GM12878 (cell line): Measurements from ENCODE around the gene SLC26A11. TPM values are rescaled to one million over a fixed set of nuclear protein-coding genes. Genes with fewer than 3 reads are reported as not detected.

Experiments
- ATAC-seq: fragments of 200-7000 bp; cut with Tn5 transposase; 3 replicates; pipeline ENCODE4 v1.9.1; 2020; ENCODE audit warnings: mild to moderate bottlenecking, moderate library complexity
- BruUV-seq: library from RNA; stranded (reverse); fragments of 400-500 nt; replicated peaks from 2 replicates; lab custom pipeline; 2021; lab: Mats Ljungman, UMichigan
- CTCF ChIA-PET: fragments of 300-600 bp; sonication (Branson Sonifier 250); formaldehyde crosslinking; extraction: SDS; loops from one replicate; lab custom pipeline; 2021; ENCODE audit warnings: inconsistent platforms; lab: Yijun Ruan, JAX
- POLR2A ChIA-PET: fragments of 350-600 bp; formaldehyde crosslinking; extraction: SDS; loops from one replicate; lab custom pipeline; 2021; ENCODE audit warnings: inconsistent platforms; lab: Charles Lee
- RAD21 ChIA-PET: fragments of 300-600 bp; sonication (Branson Sonifier 250); formaldehyde crosslinking; loops from one replicate; lab custom pipeline; 2023; ENCODE audit warnings: antibody characterized with exemption; ENCODE audit not compliant: unreplicated experiment; lab: Charles Lee
- SMC1A ChIA-PET: fragments of 300-600 bp; sonication (Branson Sonifier 250); formaldehyde crosslinking; loops from one replicate; lab custom pipeline; 2023; ENCODE audit not compliant: unreplicated experiment, uncharacterized antibody; lab: Charles Lee
- DNase-seq: peaks from one replicate; pipeline ENCODE4 v3.0.0-alpha.2; 2011; ENCODE audit warnings: low read depth, low spot score
- FAIRE-seq: peaks from 3 replicates; lab custom pipeline; 2011; peaks lifted over from hg19 to GRCh38; lab: Jason Lieb, UNC
- H2AFZ ChIP-seq: 2 replicates; pipeline ENCODE4 v1.6.0; 2011; ENCODE audit warnings: low read depth, low read length, control low read depth; ENCODE audit not compliant: control insufficient read depth
- H3K27ac ChIP-seq: 2 replicates; pipeline ENCODE4 v1.5.1; 2011; ENCODE audit warnings: control low read depth; ENCODE audit not compliant: control insufficient read depth, insufficient read depth
- H3K27me3 ChIP-seq, 2 experiments: replicated peaks in 1 of 2; 2 replicates each; pipeline versions ENCODE4 v1.6.0 to v1.6.1; 2011; ENCODE audit warnings: low read length in 1 of 2; ENCODE audit not compliant: control insufficient read depth in 2 of 2, insufficient read depth in 2 of 2
- H3K36me3 ChIP-seq, 2 experiments: 2 replicates each; pipeline ENCODE4 v1.5.1; 2011; ENCODE audit warnings: low read length in 1 of 2; ENCODE audit not compliant: control insufficient read depth in 2 of 2, insufficient read depth in 2 of 2
- H3K4me1 ChIP-seq: 2 replicates; pipeline ENCODE4 v1.6.1; 2011; ENCODE audit warnings: mild to moderate bottlenecking, low read length, moderate library complexity, mixed read lengths; ENCODE audit not compliant: control insufficient read depth, insufficient read depth
- H3K4me2 ChIP-seq: 2 replicates; pipeline ENCODE4 v1.6.0; 2011; ENCODE audit warnings: control low read depth; ENCODE audit not compliant: control insufficient read depth, insufficient read depth
- H3K4me3 ChIP-seq: fragments of 200-600 bp; sonication (generic); 2 replicates; pipeline ENCODE4 v1.5.1; 2016
- H3K79me2 ChIP-seq: 2 replicates; pipeline ENCODE4 v1.6.0; 2011; ENCODE audit warnings: low read length; ENCODE audit not compliant: control insufficient read depth, insufficient read depth
- H3K9ac ChIP-seq: 2 replicates; pipeline ENCODE4 v1.8.0; 2011; ENCODE audit warnings: low read length, control low read depth, mixed read lengths; ENCODE audit not compliant: control insufficient read depth, insufficient read depth
- H3K9me3 ChIP-seq: replicated peaks from 3 replicates; pipeline ENCODE4 v1.5.1; 2011; ENCODE audit warnings: mild to moderate bottlenecking, low read length; ENCODE audit not compliant: control insufficient read depth, insufficient read depth
- H4K20me1 ChIP-seq: 2 replicates; pipeline ENCODE4 v1.6.0; 2011; ENCODE audit not compliant: control insufficient read depth, insufficient read depth
- CEBPB ChIP-seq, 2 experiments: fragments of 150-350 bp in 1 of 2; IDR thresholded peaks; 2 replicates each; pipeline ENCODE4 v1.6.1; 2012 to 2014; ENCODE audit warnings: low read depth in 2 of 2, low read length in 2 of 2, borderline replicate concordance in 1 of 2, inconsistent platforms in 1 of 2
- EED ChIP-seq: sonication (generic); IDR thresholded peaks from 2 replicates; pipeline ENCODE4 v1.6.1; 2016; ENCODE audit warnings: antibody characterized with exemption, low read depth
- HDAC6 ChIP-seq: fragments of 200-600 bp; sonication (generic); IDR thresholded peaks from one replicate; pipeline ENCODE4 v1.8.0; 2017; ENCODE audit warnings: antibody characterized with exemption; ENCODE audit not compliant: unreplicated experiment
- MTA2 ChIP-seq: fragments of 450-650 bp; IDR thresholded peaks from 2 replicates; pipeline ENCODE4 v1.6.1; 2016; ENCODE audit warnings: low read depth, mild to moderate bottlenecking, moderate library complexity
- MXI1 ChIP-seq: fragments of 150-350 bp; IDR thresholded peaks from 2 replicates; pipeline ENCODE4 v1.6.1; 2011; ENCODE audit warnings: low read depth, mild to moderate bottlenecking, inconsistent platforms, low read length, improper control_type of control experiment
- STAT3 ChIP-seq: IDR thresholded peaks from 2 replicates; pipeline ENCODE4 v1.6.1; 2011; ENCODE audit warnings: low read depth, low read length, improper control_type of control experiment
- TBL1XR1 ChIP-seq: IDR thresholded peaks from 2 replicates; pipeline ENCODE4 v1.6.1; 2012; ENCODE audit warnings: low read depth, low read length, improper control_type of control experiment
- WGBS: methylation state at CpG from one replicate; pipeline ENCODE4 v1.1.6; 2016; ENCODE audit warnings: low lambda C conversion rate; ENCODE audit not compliant: insufficient replicate concordance, insufficient coverage; ENCODE audit errors: missing lambda C conversion rate; 5-methylcytosine and 5-hydroxymethylcytosine counted together
- in situ Hi-C: fragments of 300-500 bp; cut with MboI; formaldehyde crosslinking; loops from 9 replicates; pipeline ENCODE4 v1.14.3; 2018; ENCODE audit warnings: mixed read lengths
- intact Hi-C: fragments of 100-400 bp; cut with micrococcal nuclease; formaldehyde crosslinking; loops from one replicate; pipeline ENCODE4 v1.14.2; 2022; ENCODE audit not compliant: unreplicated experiment
- polyA plus RNA-seq, 11 experiments: library from polyadenylated mRNA; depleted of rRNA in 4 of 11; unstranded in 6 of 11; stranded (reverse) in 5 of 11; fragments of >200 nt; fragmentation: Nextera tagmentation in 4 of 11; fragmentation: Illumina TruSeq in 1 of 11; extraction: Ambion mirVana in 4 of 11; extraction: Trizol in 1 of 11; gene quantifications; 1 replicate in 1 of 11; 2 replicates in 10 of 11; pipeline versions ENCODE4 v1.2.1 to v1.2.3, GENCODE V29; 2011 to 2016; ENCODE audit warnings: inconsistent platforms in 2 of 11, missing spikeins in 2 of 11, low read depth in 1 of 11
- total RNA-seq, 4 experiments: library from RNA; depleted of rRNA in 3 of 4; stranded (reverse); fragments of >200 nt in 3 of 4; fragmentation: Illumina TruSeq in 1 of 4; extraction: Trizol in 1 of 4; gene quantifications; 2 replicates each; pipeline versions ENCODE4 v1.2.1 to v1.2.3, GENCODE V29; 2013 to 2021
- TF ChIP-seq, protein P1 (sequence below): fragments of 450-650 bp; IDR thresholded peaks from 2 replicates; pipeline ENCODE4 v1.6.1; 2017; ENCODE audit warnings: antibody characterized with exemption, mild to moderate bottlenecking, moderate library complexity
- TF ChIP-seq, protein P2 (sequence below): fragments of 450-650 bp; IDR thresholded peaks from 2 replicates; pipeline ENCODE4 v1.6.1; 2017; ENCODE audit warnings: mild to moderate bottlenecking, moderate library complexity
- TF ChIP-seq, protein P3 (sequence below): IDR thresholded peaks from 2 replicates; pipeline ENCODE4 v1.6.1; 2011; ENCODE audit warnings: low read depth, low read length, improper control_type of control experiment, borderline replicate concordance

The SLC26A11 gene
- total and polyA plus RNA-seq, 10 of the 15 experiments (the other 5 are each of a cell fraction or from before 2014, with no cell fraction given): 0.05 to 4.1 (median 1.2) TPM; not detected in 1

DNA sequence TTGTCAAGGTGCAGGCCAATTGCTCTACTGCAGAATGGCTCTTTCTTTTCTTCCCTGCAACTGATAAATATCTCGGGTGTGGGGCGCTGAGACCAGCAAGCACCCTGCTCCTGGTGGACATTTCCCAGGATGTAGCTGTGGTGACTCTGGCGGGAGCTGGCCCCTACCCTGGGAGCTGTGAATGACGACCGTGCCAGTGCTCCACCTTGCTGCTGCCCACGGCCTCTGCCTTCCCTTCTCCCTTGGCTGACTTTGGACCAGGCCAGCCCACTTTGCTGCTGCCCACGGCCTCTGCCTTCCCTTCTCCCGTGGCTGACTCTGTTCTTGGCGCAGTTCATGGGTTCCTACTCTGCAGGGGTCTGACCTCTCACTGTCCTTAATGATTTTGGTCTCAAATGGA is 34.3 kb upstream of the SLC26A11 start:
- intact Hi-C loops: no loop called here
- DNase-seq: no peak
- no peak overlapping the region for H3K4me2 ChIP-seq
- no peak for FAIRE-seq
- no peak overlapping the region for H3K9ac ChIP-seq
- no peak overlapping the region for H2AFZ ChIP-seq
- H3K9me3 ChIP-seq: no peaks in the 10 kb centered on the region
- WGBS: 33% methylated on average over 9 of the region's 9 CpGs
- ChIA-PET POLR2A (no interaction called here), RAD21 (no interaction called here), CTCF (interaction anchor here (2.0 kb wide), 1 partner anchor 10 kb away, joined by 5 read pairs; no protein-coding TSS in a partner anchor), SMC1A (no interaction called here)
- H3K27me3 ChIP-seq: no peaks in the 10 kb centered on the region; a peak in 2 of 4 replicates
- no peaks in the 10 kb centered on the region for H3K4me1 ChIP-seq
- in situ Hi-C loops: no loop called here
- no peaks in the 10 kb centered on the region for H4K20me1 ChIP-seq
- ATAC-seq: no peak
- no peak overlapping the region for H3K4me3 ChIP-seq
- no TSS peak for BruUV-seq
- H3K79me2 ChIP-seq: no peaks in the 10 kb centered on the region
- H3K36me3 ChIP-seq: no peaks in the 10 kb centered on the region
- TF ChIP-seq, protein P1, sequence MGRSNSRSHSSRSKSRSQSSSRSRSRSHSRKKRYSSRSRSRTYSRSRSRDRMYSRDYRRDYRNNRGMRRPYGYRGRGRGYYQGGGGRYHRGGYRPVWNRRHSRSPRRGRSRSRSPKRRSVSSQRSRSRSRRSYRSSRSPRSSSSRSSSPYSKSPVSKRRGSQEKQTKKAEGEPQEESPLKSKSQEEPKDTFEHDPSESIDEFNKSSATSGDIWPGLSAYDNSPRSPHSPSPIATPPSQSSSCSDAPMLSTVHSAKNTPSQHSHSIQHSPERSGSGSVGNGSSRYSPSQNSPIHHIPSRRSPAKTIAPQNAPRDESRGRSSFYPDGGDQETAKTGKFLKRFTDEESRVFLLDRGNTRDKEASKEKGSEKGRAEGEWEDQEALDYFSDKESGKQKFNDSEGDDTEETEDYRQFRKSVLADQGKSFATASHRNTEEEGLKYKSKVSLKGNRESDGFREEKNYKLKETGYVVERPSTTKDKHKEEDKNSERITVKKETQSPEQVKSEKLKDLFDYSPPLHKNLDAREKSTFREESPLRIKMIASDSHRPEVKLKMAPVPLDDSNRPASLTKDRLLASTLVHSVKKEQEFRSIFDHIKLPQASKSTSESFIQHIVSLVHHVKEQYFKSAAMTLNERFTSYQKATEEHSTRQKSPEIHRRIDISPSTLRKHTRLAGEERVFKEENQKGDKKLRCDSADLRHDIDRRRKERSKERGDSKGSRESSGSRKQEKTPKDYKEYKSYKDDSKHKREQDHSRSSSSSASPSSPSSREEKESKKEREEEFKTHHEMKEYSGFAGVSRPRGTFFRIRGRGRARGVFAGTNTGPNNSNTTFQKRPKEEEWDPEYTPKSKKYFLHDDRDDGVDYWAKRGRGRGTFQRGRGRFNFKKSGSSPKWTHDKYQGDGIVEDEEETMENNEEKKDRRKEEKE: no peak
- TF ChIP-seq EED (no peak), STAT3 (no peak), MXI1 (no peak), TBL1XR1 (no peak), MTA2 (no peak), HDAC6 (no peak), CEBPB (IDR thresholded peaks at IDR 0.05; ENCODE audit: borderline replicate concordance in 1 of 2, low read depth in 2 of 2, low read length in 2 of 2) (no peak)
- TF ChIP-seq, protein P2, sequence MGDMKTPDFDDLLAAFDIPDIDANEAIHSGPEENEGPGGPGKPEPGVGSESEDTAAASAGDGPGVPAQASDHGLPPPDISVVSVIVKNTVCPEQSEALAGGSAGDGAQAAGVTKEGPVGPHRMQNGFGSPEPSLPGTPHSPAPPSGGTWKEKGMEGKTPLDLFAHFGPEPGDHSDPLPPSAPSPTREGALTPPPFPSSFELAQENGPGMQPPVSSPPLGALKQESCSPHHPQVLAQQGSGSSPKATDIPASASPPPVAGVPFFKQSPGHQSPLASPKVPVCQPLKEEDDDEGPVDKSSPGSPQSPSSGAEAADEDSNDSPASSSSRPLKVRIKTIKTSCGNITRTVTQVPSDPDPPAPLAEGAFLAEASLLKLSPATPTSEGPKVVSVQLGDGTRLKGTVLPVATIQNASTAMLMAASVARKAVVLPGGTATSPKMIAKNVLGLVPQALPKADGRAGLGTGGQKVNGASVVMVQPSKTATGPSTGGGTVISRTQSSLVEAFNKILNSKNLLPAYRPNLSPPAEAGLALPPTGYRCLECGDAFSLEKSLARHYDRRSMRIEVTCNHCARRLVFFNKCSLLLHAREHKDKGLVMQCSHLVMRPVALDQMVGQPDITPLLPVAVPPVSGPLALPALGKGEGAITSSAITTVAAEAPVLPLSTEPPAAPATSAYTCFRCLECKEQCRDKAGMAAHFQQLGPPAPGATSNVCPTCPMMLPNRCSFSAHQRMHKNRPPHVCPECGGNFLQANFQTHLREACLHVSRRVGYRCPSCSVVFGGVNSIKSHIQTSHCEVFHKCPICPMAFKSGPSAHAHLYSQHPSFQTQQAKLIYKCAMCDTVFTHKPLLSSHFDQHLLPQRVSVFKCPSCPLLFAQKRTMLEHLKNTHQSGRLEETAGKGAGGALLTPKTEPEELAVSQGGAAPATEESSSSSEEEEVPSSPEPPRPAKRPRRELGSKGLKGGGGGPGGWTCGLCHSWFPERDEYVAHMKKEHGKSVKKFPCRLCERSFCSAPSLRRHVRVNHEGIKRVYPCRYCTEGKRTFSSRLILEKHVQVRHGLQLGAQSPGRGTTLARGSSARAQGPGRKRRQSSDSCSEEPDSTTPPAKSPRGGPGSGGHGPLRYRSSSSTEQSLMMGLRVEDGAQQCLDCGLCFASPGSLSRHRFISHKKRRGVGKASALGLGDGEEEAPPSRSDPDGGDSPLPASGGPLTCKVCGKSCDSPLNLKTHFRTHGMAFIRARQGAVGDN: no peak
- TF ChIP-seq, protein P3, sequence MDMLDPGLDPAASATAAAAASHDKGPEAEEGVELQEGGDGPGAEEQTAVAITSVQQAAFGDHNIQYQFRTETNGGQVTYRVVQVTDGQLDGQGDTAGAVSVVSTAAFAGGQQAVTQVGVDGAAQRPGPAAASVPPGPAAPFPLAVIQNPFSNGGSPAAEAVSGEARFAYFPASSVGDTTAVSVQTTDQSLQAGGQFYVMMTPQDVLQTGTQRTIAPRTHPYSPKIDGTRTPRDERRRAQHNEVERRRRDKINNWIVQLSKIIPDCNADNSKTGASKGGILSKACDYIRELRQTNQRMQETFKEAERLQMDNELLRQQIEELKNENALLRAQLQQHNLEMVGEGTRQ: no peak
- no peak overlapping the region for H3K27ac ChIP-seq
